Right renal cortex interstitium (tissue), 3 donors: ENCODE measurements around the gene PLEKHM3. TPM values are rescaled to one million over a fixed set of nuclear protein-coding genes. Genes with fewer than 3 reads are reported as not detected.

ENCODE experiments used
- DNase-seq, 3 donors: peaks; one replicate each; pipeline ENCODE4 v3.0.0-alpha.2; 2013; ENCODE audit warnings: low read depth in 3 of 3, low spot score in 2 of 3
- polyA plus RNA-seq, 3 donors: library from polyadenylated mRNA; unstranded; fragments of 120-200 nt; gene quantifications; one replicate each; pipeline ENCODE4 v1.2.1, GENCODE V29; 2013; ENCODE audit not compliant: insufficient read length in 3 of 3

PLEKHM3 gene
- polyA plus RNA-seq, 3 donors, result 12.7 to 16.1 (median 13.4) TPM

GRCh38 chr2:207895274-207895860 is 130.0 kb downstream of the PLEKHM3 start:
- no peak for DNase-seq

- no peak for DNase-seq
Observed at GRCh38 chr2:207892716-207893402, 132.5 kb downstream of the PLEKHM3 start.

GRCh38 chr2:207891086-207891844 is 134.1 kb downstream of the PLEKHM3 start:
- DNase-seq, result no peak

- DNase-seq, result no peak
Observed at GRCh38 chr2:207887500-207887899, 137.8 kb downstream of the PLEKHM3 start.

- DNase-seq, result no peak
Observed at GRCh38 chr2:207885010-207885409, 140.3 kb downstream of the PLEKHM3 start.

DNA sequence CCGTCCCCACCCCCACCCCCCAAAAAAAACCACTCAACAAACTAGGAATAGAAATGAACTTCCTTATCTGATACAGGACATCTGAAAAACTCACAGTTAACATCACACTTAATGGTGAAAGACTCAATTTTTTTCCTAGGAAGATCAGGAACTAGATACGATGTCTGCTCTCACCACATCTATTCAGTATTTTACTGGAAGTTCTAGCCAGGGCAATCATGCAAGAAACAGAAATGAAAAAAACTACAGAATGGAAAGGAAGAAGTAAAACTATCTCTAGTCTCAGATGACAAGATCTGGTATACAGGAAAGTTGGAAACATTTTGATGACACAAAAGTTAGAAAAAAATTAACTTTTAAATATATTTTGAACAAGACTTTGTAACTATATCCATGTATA is 141.2 kb downstream of the PLEKHM3 start:
- DNase-seq, result no peak

GRCh38 chr2:207883002-207883780 is 142.1 kb downstream of the PLEKHM3 start:
- DNase-seq, result no peak

- DNase-seq, result no peak
Observed at GRCh38 chr2:207881902-207882301, 143.4 kb downstream of the PLEKHM3 start.

DNA sequence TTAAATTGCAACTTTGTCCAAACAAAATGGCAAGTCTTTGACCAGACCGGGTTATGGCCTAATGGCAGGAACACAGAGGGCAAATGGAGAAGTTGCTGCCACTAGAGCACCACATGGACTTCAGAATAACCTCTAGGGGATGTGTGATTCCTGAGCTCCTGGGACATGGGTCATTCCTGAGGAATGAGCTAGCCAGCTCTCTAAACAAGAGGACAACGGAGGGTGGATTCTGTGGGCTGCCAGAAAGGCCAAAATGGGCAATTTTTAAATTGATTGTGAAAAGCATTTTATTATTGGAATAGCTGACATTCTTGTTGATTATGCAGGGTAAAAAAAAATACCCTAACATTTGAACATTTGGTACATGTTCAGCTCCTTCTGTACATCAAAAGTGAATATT is 145.8 kb downstream of the PLEKHM3 start:
- DNase-seq, result no peak

DNA sequence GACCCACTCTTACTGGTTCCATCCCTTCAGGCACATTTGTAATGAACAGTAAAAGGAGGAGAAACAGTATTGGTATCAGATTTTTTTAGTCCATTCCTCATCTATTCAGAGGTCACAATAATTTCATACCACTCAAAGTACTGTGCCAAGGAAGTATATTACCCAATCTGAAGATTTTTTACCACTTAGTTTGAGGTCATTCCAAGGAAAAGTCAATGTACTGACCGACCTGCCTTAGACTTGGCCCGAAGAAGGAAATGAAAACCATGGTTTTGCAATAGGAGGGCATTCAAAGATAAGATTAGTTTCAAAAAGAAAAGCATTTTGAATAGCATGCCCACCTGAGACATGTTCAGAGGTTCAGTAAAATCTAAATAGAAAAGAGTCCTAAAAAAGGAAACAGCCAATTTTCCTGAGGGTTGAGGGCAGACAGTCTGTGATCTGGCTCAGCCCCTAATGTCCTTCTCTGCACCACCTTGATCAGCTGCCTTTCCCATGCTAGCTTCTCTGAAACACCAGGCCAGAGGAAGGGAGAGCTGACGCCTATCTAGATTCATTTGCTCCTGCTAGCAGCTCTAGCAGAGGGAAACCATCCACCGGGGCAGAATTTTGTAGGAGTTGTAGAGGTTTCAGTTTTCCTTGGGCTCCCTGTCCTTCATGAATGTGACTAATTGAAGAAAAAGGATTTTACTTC is 148.3 kb downstream of the PLEKHM3 start:
- DNase-seq, result no peak

- no peak for DNase-seq
Observed at GRCh38 chr2:207875473-207876212, 149.7 kb downstream of the PLEKHM3 start.

DNA sequence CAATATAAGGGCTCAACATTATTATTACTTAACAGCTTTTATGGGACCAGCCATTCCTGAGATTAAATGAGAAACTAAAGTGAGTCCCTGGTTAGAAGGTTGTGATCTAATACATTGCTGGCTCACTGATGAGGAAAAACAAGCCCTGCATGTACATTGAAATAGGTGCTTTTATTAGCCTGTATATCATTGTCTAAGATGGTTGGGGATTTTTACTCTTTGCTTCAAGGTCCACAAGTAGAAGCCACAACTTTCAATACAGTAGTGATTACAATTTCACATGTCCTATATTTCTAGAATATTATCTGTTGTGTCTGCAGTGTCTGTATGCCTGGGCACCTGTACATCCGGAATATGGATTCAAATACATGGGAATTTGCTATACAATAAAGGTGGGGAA is 151.5 kb downstream of the PLEKHM3 start:
- no peak for DNase-seq

- no peak for DNase-seq
Observed at GRCh38 chr2:207871911-207872310, 153.4 kb downstream of the PLEKHM3 start.

DNA sequence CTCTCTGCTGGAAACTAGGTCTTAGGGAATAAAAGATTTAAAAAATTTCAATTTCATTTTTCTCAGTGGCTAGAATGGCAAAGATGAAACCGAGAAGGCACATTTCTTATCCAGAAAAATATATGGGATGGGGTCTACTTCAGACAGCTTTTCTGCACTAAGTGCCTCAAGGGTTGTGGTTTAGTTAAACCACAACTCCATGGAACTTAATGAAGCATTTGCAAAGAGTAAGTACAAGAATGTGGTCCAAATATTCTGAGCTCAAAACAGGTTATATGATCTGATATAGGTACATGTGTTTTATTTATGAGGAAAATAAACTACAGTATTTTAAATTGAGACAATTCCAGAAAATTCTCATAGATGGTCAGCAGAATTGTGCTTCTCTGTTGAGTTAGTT is 153.8 kb downstream of the PLEKHM3 start:
- no peak for DNase-seq

DNA sequence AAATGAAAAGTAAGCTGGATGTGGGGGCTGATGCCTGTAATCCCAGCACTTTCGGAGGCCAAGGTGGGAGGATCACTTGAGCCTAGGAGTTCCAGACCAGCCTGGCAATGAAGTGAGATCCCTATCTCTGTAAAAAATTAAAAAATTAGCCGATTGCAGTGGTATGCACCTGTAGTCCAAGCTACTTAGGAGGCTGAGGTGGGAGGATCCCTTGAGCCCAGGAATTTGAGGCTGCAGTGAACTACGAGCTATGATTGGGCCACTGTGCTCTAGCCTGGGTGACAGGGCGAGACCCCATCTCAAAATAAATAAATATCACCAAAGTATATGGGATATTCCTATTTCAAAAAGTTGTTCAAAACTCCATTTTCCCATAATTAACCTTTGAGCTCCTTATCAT is 154.5 kb downstream of the PLEKHM3 start:
- no peak for DNase-seq

DNA sequence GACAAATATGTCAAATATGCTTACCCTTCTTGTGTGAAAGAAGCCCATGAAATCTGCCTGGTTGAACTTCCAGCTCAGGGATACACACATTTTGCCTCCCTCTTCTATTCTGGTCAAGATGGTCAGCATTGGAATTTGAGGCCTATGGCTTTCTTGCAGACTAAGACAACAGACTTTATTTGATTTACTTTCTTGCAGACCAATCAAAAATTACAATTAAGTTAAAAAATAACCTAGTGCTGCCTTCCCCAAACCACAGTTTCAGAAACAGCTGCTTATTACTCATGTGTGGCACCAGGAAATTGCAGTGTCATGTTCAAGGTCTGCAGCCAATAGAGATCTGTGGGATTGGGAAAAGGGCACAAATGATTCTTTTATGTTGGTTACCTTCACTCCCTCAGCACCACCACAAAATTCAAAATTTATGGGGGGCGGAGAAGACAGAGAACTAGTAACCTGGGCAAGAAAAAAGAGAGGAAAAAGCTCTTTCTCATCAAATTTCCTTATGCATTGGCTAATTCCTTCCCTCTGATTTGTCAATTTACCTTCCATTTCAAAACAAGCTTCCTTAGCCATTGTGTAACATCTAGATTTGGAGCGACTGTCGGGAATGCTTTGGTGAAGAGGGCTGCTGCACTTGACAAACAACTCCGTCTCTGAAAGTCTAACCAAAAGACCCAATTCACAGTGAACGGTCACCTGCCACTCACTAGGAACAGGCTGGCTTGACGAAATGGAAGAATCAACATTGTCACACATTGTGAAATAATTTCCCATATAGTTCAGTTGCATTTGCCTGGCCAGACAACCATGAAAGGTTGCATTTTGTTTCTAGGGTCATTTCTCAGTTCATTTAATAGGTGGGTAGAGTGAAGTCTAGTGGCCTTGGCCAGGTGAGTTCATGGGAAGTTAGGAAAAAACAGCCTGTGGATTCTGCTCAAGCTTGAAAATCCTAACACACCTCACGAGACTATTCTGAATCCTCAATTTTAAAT is 155.2 kb downstream of the PLEKHM3 start:
- no peak for DNase-seq

- DNase-seq, result no peak
Observed at GRCh38 chr2:207868855-207869596, 156.3 kb downstream of the PLEKHM3 start.

GRCh38 chr2:207867905-207868304 is 157.4 kb downstream of the PLEKHM3 start:
- DNase-seq, result no peak
